SJSA1 (cell line): ENCODE measurements around the gene PSMD14. TPM values are rescaled to one million over a fixed set of nuclear protein-coding genes. Genes with fewer than 3 reads are reported as not detected.

Experiments
- DNase-seq, 2 experiments: peaks; one replicate each; pipeline ENCODE4 v3.0.0-alpha.2; 2015 to 2020; ENCODE audit warnings: low spot score in 2 of 2, low read depth in 1 of 2
- H3K27ac ChIP-seq: fragments of 250-450 bp; sonication (Bioruptor Pico); 2 replicates; pipeline ENCODE4 v1.5.1; 2020; ENCODE audit warnings: mild to moderate bottlenecking, moderate library complexity
- H3K27me3 ChIP-seq: fragments of 250-450 bp; sonication (Bioruptor Pico); replicated peaks from 2 replicates; pipeline ENCODE4 v1.5.1; 2020; ENCODE audit warnings: mild to moderate bottlenecking, moderate library complexity
- H3K36me3 ChIP-seq: fragments of 250-450 bp; sonication (Bioruptor Pico); 2 replicates; pipeline ENCODE4 v1.5.1; 2020; ENCODE audit warnings: mild to moderate bottlenecking
- H3K4me1 ChIP-seq: fragments of 250-450 bp; sonication (Bioruptor Pico); replicated peaks from 2 replicates; pipeline ENCODE4 v1.6.1; 2021; ENCODE audit warnings: mild to moderate bottlenecking
- H3K4me3 ChIP-seq: fragments of 250-450 bp; sonication (Bioruptor Pico); 2 replicates; pipeline ENCODE4 v1.5.1; 2020; ENCODE audit warnings: mild to moderate bottlenecking
- H3K9me3 ChIP-seq: fragments of 250-450 bp; sonication (Bioruptor Pico); replicated peaks from 2 replicates; pipeline ENCODE4 v1.5.1; 2020; ENCODE audit warnings: mild to moderate bottlenecking
- total RNA-seq: library from RNA; depleted of rRNA; stranded (reverse); fragments of >200 nt; shearing (Covaris generic); gene quantifications from 2 replicates; pipeline ENCODE4 v1.2.3, GENCODE V29; 2014

Gene PSMD14
- total RNA-seq, 1 experiment from 2014 or later: 232 TPM

GRCh38 chr2:161374446-161374845 lies 66.2 kb downstream of the PSMD14 start:
- Histone ChIP-seq H3K4me3 (no peak overlapping the region), H3K27me3 (no peaks in the 10 kb centered on the region), H3K27ac (no peak overlapping the region), H3K4me1 (0 out of 2 replicates have a peak, but pooled peaks cover 3% of the 10 kb centered on the region), H3K36me3 (peaks cover 27% of the 10 kb centered on the region), H3K9me3 (no peaks in the 10 kb centered on the region)
- DNase-seq: no peak

- no peak for DNase-seq
- no peaks in the 10 kb centered on the region for H3K9me3 ChIP-seq
- no peak overlapping the region for H3K27ac ChIP-seq
- peaks cover 11% of the 10 kb centered on the region; the same call in 1 of the 2 replicates for H3K36me3 ChIP-seq
- H3K4me1 ChIP-seq: no peaks in the 10 kb centered on the region
- H3K27me3 ChIP-seq: no peaks in the 10 kb centered on the region
- no peak overlapping the region for H3K4me3 ChIP-seq
Observed at GRCh38 chr2:161379740-161380139, 71.5 kb downstream of the PSMD14 start.

- H3K9me3 ChIP-seq: no peaks in the 10 kb centered on the region
- no peak overlapping the region for H3K4me3 ChIP-seq
- no peaks in the 10 kb centered on the region for H3K4me1 ChIP-seq
- no peak for DNase-seq
- no peak overlapping the region for H3K27ac ChIP-seq
- no peaks in the 10 kb centered on the region for H3K27me3 ChIP-seq
- H3K36me3 ChIP-seq: peaks cover 15% of the 10 kb centered on the region
Observed at GRCh38 chr2:161381546-161381945, 73.3 kb downstream of the PSMD14 start.

- no peak for DNase-seq
- no peak overlapping the region for H3K4me3 ChIP-seq
- H3K27me3 ChIP-seq: no peaks in the 10 kb centered on the region
- no peaks in the 10 kb centered on the region for H3K4me1 ChIP-seq
- H3K36me3 ChIP-seq: peaks cover 24% of the 10 kb centered on the region
- no peaks in the 10 kb centered on the region for H3K9me3 ChIP-seq
- no peak overlapping the region for H3K27ac ChIP-seq
Observed at GRCh38 chr2:161382747-161383146, 74.5 kb downstream of the PSMD14 start.

GRCh38 chr2:161384864-161385263 lies 76.6 kb downstream of the PSMD14 start:
- Histone ChIP-seq H3K36me3 (peaks cover 30% of the 10 kb centered on the region), H3K27ac (no peak overlapping the region), H3K9me3 (no peaks in the 10 kb centered on the region), H3K4me3 (no peak overlapping the region), H3K4me1 (no peaks in the 10 kb centered on the region), H3K27me3 (no peaks in the 10 kb centered on the region)
- DNase-seq: no peak

DNA sequence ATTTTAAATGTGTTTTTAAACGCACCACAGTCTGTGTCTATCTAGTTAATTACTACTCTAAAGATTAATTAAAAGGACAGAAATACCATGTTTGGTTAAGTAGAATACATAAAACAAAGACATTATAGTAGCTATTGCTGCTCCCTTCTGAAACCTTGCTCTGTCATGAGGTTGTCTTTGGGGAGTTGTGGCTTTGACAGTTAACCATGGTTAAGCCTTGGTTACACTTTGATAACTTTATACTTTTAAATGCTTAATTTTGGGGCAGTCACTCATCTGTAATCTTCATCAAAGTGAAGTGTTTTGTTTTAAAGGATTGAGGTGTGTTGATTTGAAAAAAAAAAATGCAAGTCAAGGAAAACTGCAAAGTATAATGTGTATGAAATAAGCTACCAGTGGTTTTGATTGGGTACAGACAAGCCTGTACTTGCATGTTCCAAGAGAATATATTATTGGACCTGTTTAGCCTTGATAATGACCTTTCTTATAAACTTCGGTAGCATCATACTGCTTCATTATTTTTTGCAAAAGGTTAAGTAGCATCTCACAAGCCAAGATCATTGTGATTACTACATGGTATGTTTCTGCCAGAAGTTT lies 78.1 kb downstream of the PSMD14 start:
- peaks cover 41% of the 10 kb centered on the region for H3K36me3 ChIP-seq
- no peak overlapping the region for H3K4me3 ChIP-seq
- DNase-seq: no peak
- no peaks in the 10 kb centered on the region for H3K9me3 ChIP-seq
- H3K4me1 ChIP-seq: no peaks in the 10 kb centered on the region
- no peaks in the 10 kb centered on the region for H3K27me3 ChIP-seq
- H3K27ac ChIP-seq: no peak overlapping the region

- H3K4me1 ChIP-seq: no peaks in the 10 kb centered on the region
- no peaks in the 10 kb centered on the region for H3K27me3 ChIP-seq
- H3K4me3 ChIP-seq: no peak overlapping the region
- no peaks in the 10 kb centered on the region for H3K9me3 ChIP-seq
- H3K27ac ChIP-seq: no peak overlapping the region
- H3K36me3 ChIP-seq: peaks cover 57% of the 10 kb centered on the region
- DNase-seq: no peak
Observed at GRCh38 chr2:161388146-161388779, 80.0 kb downstream of the PSMD14 start.

DNA sequence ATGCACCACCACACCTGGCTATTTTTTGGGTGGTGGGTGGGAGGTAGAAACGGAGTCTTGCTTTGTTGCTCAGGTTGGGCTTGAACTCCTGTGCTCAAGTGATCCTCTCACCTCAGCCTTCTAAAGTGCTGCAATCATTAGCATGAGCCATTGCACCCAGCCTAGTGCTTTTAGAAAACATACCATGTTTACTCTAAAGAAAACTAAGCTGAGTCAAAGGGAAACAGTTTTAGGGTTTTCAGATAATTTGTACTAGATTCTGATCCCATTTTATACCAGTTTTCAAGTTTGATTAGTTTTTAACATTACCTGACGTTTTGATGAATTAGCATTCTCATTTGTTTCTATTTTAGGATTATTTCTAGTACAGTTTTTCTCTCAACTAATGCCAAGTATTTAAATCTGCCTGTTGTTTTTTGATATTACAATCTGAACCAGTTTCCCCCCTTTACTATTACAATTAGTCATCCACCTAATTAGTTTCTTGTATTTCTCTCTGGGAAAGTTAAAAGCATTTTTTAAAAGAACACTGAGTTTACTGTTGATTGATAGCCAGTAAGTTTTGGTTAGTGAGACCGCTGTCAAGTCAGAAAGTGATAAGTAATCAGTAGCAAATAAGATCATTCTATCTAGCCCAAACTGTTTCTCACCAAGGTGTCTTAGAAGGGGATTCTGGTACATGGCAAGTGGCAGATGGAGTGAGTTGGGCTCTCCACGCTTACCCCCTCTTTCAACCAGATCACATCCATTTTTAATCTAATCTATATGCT lies 83.7 kb downstream of the PSMD14 start:
- Histone ChIP-seq H3K27me3 (no peaks in the 10 kb centered on the region), H3K4me3 (no peak overlapping the region), H3K27ac (no peak overlapping the region), H3K36me3 (peaks cover 66% of the 10 kb centered on the region), H3K9me3 (no peaks in the 10 kb centered on the region), H3K4me1 (no peaks in the 10 kb centered on the region)
- DNase-seq: no peak

DNA sequence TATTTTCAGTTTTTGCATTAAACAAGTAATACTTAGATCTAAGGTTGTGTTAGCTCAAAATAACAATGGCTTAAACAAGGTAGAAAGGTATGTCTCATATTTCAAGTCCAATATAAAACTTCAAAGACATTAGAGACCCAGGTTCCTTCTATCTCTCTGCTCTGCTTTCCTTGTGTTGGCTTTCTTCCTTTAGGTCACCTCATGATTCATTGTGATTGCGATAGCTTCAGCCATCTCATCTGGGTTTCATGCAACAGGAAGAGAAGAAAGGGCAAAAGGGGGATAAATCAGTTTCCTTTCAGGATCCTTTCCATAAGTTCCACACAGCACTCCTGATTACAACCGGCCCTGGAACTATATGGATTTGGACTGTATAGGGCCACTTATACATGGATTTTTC lies 91.9 kb downstream of the PSMD14 start:
- H3K4me1 ChIP-seq: no peaks in the 10 kb centered on the region
- H3K36me3 ChIP-seq: peaks cover 34% of the 10 kb centered on the region
- H3K4me3 ChIP-seq: no peak overlapping the region
- no peaks in the 10 kb centered on the region for H3K27me3 ChIP-seq
- DNase-seq: no peak
- no peak overlapping the region for H3K27ac ChIP-seq
- H3K9me3 ChIP-seq: no peaks in the 10 kb centered on the region

DNA sequence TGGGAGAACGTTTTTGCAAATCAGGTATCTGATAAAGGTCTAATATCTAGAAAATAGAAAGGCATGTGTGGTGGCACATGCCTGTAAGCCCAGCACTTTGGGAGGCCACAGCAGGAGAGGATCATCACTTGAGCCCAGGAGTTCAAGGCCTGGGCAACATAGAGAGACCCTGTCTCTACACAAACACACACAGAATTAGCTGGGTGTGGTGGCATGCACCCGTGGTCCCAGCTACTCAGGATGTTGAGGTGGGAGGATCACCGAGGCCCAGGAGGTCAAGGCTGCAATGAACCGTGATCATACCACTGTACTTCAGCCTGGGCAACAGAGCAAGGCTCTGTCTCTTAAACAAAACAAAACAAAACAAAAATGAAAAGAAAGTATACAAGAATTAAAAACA lies 94.1 kb downstream of the PSMD14 start:
- no peaks in the 10 kb centered on the region for H3K9me3 ChIP-seq
- H3K4me3 ChIP-seq: no peak overlapping the region
- peaks cover 17% of the 10 kb centered on the region for H3K36me3 ChIP-seq
- no peak overlapping the region for H3K27ac ChIP-seq
- no peaks in the 10 kb centered on the region for H3K4me1 ChIP-seq
- no peaks in the 10 kb centered on the region for H3K27me3 ChIP-seq
- DNase-seq: no peak

- Histone ChIP-seq H3K27ac (no peak overlapping the region), H3K4me3 (no peak overlapping the region), H3K4me1 (no peaks in the 10 kb centered on the region), H3K27me3 (no peaks in the 10 kb centered on the region), H3K36me3 (peaks cover 15% of the 10 kb centered on the region), H3K9me3 (no peaks in the 10 kb centered on the region)
- DNase-seq: no peak
Observed at GRCh38 chr2:161406316-161406715, 98.1 kb downstream of the PSMD14 start.

DNA sequence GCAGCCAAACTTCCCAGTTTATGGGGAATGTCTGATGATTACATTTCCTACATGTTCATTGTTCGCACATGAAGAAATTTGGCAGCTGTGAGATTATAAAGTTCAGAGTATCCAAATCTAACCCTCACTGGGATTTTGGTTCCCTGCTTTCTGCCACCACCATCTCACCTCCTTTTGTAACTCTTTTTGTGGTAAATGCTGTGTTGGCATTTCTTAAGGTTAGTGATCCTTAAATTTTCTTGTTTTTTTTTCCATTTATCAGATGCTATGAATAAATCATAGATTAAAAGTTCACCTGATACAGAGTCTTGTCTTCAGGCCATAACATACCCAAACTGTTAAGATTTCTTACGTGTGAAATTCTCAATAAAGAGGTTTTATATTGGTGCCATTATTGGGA lies 99.4 kb downstream of the PSMD14 start:
- no peak for DNase-seq
- no peaks in the 10 kb centered on the region for H3K27me3 ChIP-seq
- H3K4me3 ChIP-seq: no peak overlapping the region
- H3K4me1 ChIP-seq: no peaks in the 10 kb centered on the region
- H3K27ac ChIP-seq: no peak overlapping the region
- no peaks in the 10 kb centered on the region for H3K9me3 ChIP-seq
- peaks cover 13% of the 10 kb centered on the region for H3K36me3 ChIP-seq

- no peak for DNase-seq
- Histone ChIP-seq H3K27me3 (no peaks in the 10 kb centered on the region), H3K4me1 (peaks cover 3% of the 10 kb centered on the region), H3K4me3 (no peak overlapping the region), H3K27ac (no peak overlapping the region), H3K9me3 (no peaks in the 10 kb centered on the region), H3K36me3 (peaks cover 13% of the 10 kb centered on the region; the same call in 1 of the 2 replicates)
Observed at GRCh38 chr2:161409308-161409907, 101.2 kb downstream of the PSMD14 start.

GRCh38 chr2:161412346-161412745 lies 104.1 kb downstream of the PSMD14 start:
- no peaks in the 10 kb centered on the region for H3K27me3 ChIP-seq
- H3K36me3 ChIP-seq: peaks cover 13% of the 10 kb centered on the region; the same call in 1 of the 2 replicates
- no peak for DNase-seq
- no peak overlapping the region for H3K27ac ChIP-seq
- H3K4me1 ChIP-seq: peaks cover 6% of the 10 kb centered on the region
- H3K4me3 ChIP-seq: no peak overlapping the region
- no peaks in the 10 kb centered on the region for H3K9me3 ChIP-seq
